Heart left ventricle (tissue), 16 donors: ENCODE measurements around the gene DDRGK1. TPM values are rescaled to one million over a fixed set of nuclear protein-coding genes. Genes with fewer than 3 reads are reported as not detected.

Experiments
- ATAC-seq, 4 donors: fragments of 200-7000 bp; cut with Tn5 transposase; one replicate each; pipeline ENCODE4 v1.9.1; 2020 to 2022; ENCODE audit warnings: moderate library complexity in 4 of 4, mild to moderate bottlenecking in 3 of 4, moderate number of reproducible peaks in 1 of 4
- DNase-seq, 5 donors: peaks; one replicate each; pipeline ENCODE4 v3.0.0-alpha.2; 2020
- H3K27ac ChIP-seq, 12 donors: fragments of 200-600 bp; sonication (generic) in 4 of 12; one replicate each; pipeline versions ENCODE4 v1.5.0 to v1.8.0; 2016 to 2022; ENCODE audit warnings: mild to moderate bottlenecking in 2 of 12
- H3K27me3 ChIP-seq, 9 donors: fragments of 200-600 bp; sonication (generic) in 2 of 9; one replicate each; pipeline versions ENCODE4 v1.5.1 to v1.8.0; 2016 to 2022; ENCODE audit warnings: mild to moderate bottlenecking in 3 of 9
- H3K36me3 ChIP-seq, 9 donors: fragments of 200-600 bp; sonication (generic) in 2 of 9; one replicate each; pipeline versions ENCODE4 v1.5.0 to v1.8.0; 2018 to 2022; ENCODE audit warnings: mild to moderate bottlenecking in 2 of 9
- H3K4me1 ChIP-seq, 12 donors: fragments of 200-600 bp; sonication (generic) in 4 of 12; one replicate each; pipeline versions ENCODE4 v1.5.0 to v1.8.0; 2016 to 2022; ENCODE audit warnings: mild to moderate bottlenecking in 3 of 12
- H3K4me3 ChIP-seq, 12 donors: fragments of 200-600 bp; sonication (generic) in 4 of 12; one replicate each; pipeline versions ENCODE4 v1.5.0 to v1.8.0; 2017 to 2022; ENCODE audit warnings: mild to moderate bottlenecking in 9 of 12, moderate library complexity in 4 of 12
- H3K9me3 ChIP-seq, 12 donors: fragments of 200-600 bp; sonication (generic) in 4 of 12; one replicate each; pipeline versions ENCODE4 v1.5.0 to v1.8.0; 2016 to 2022; ENCODE audit warnings: mild to moderate bottlenecking in 1 of 12
- CTCF ChIP-seq, 12 donors: fragments of 200-600 bp; sonication (generic) in 4 of 12; IDR thresholded peaks; one replicate each; pipeline versions ENCODE4 v1.5.0 to v1.8.0; 2018 to 2022; ENCODE audit warnings: antibody characterized with exemption in 12 of 12, mild to moderate bottlenecking in 5 of 12
- POLR2A ChIP-seq, 2 donors: fragments of 450-650 bp; IDR thresholded peaks; one replicate each; pipeline ENCODE4 v1.6.1; 2017; ENCODE audit warnings: antibody characterized with exemption in 2 of 2, mild to moderate bottlenecking in 2 of 2, moderate library complexity in 2 of 2
- WGBS, 4 donors: extraction: QIAGEN DNeasy Blood & Tissue Kit in 2 of 4; methylation state at CpG; one replicate each; pipeline versions ENCODE4 v1.1.5 to v1.1.7; 2013 to 2018; 5-methylcytosine and 5-hydroxymethylcytosine counted together
- intact Hi-C, 10 donors: fragments of 100-400 bp; cut with DNase I; formaldehyde crosslinking; loops; one replicate each; pipeline versions ENCODE4 v1.11.1 to v1.14.2; 2022
- polyA plus RNA-seq, 2 donors: library from polyadenylated mRNA; stranded (reverse); fragments of 200-250 nt; gene quantifications; one replicate each; pipeline ENCODE4 v1.2.3, GENCODE V29; 2013
- total RNA-seq, 9 donors: library from RNA; depleted of rRNA in 2 of 9; stranded (reverse); fragments of >200 nt in 2 of 9; fragmentation: NEBNext Ultra II Directional in 3 of 9; extraction: Animal tissue kit (Norgen Biotek cat#: 25700) in 3 of 9; gene quantifications; one replicate each; pipeline versions ENCODE4 v1.1.0 to v1.2.4, GENCODE V29; 2016 to 2023
- donor health status: ischemic (EF 13 %, LVEDD 7.1; RV severe dilation, severe dysfunction).
- donor health status: healthy with polysubstance abuse.
- donor health status: DM: no; HTN: yes; CAD: no.
- donor health status: DM: no; HTN: no; CAD: no.
- donor health status: ischemic (EF 25% LVEDD 6.9; RV normal size, moderate dysfunction).
- donor health status: ischemic (EF 25% LVEDD 5.7; RV mildly dilated, moderate dysfunction).
- donor health status: healthy.
- donor health status: DM: yes; HTN: yes; CAD: no.
- donor health status: ischemic (EF 35%, LVEDD 5.7; RV mildly dilated, moderate dysfunction).
- donor health status: nonischemic (EF 11% LVEDD 7.7; RV severe dilation, severe dysfunction).
- donor health status: DM: yes; HTN: yes; CAD: no.
- donor health status: PGD.
- donor health status: ischemic (EF 29% LVEDD 5.4; RV normal size, mild dysfunction).
- donor health status: nonischemic (EF 23%, LVEDD 6.1; RV moderate dilation, normal function).

DDRGK1 gene
- total and polyA plus RNA-seq, 11 donors: 25.1 to 78.3 (median 35.5) TPM

GRCh38 chr20:3245711-3246110 lies 41.2 kb upstream of the DDRGK1 start:
- no peak overlapping the region for H3K27ac ChIP-seq
- 71 to 75% (median 74%) methylated on average over 4 of the region's 4 CpGs for WGBS, 4 donors
- no peak for TF ChIP-seq CTCF (IDR thresholded peaks at IDR 0.05)
- TF ChIP-seq POLR2A (IDR thresholded peaks at IDR 0.05): no peak
- ATAC-seq: no peak
- H3K4me3 ChIP-seq: no peak overlapping the region
- H3K9me3 ChIP-seq: no peaks in the 10 kb centered on the region
- peaks cover 0 to 20% (median 12%) of the 10 kb centered on the region in 12 donors for H3K4me1 ChIP-seq
- intact Hi-C loops: no loop called here
- DNase-seq: no peak
- H3K36me3 ChIP-seq: peaks cover 0 to 8% (median 0%) of the 10 kb centered on the region in 9 donors
- peaks cover 0 to 23% (median 0%) of the 10 kb centered on the region in 9 donors for H3K27me3 ChIP-seq

DNA sequence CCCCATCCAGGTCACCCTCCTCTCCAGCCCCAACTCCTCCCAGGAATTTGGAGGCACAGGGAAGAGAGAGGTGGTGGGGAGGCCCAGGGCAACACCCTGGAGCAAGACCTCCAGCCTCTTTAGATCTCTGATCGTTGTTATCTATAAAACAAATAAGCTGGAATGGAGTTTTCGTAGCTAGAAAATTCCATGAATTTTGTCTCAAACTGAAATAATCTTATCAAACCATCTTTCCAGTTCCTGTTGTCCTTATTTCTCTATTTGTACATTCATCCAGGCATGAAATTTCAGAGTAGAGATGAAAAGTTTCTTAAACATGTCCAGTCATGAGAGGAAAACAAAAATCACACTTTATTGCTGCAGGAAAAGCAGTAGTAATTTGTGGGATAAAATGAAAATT lies 40.7 kb upstream of the DDRGK1 start:
- H3K4me3 ChIP-seq: no peak overlapping the region
- H3K9me3 ChIP-seq: no peaks in the 10 kb centered on the region
- WGBS, 4 donors: 62 to 79% (median 74%) methylated on average over 2 of the region's 2 CpGs
- no peak for ATAC-seq
- H3K27ac ChIP-seq: no peak overlapping the region
- H3K27me3 ChIP-seq: peaks cover 0 to 27% (median 2%) of the 10 kb centered on the region in 9 donors
- no peak for TF ChIP-seq POLR2A (IDR thresholded peaks at IDR 0.05)
- TF ChIP-seq CTCF (IDR thresholded peaks at IDR 0.05): no peak
- intact Hi-C loops: no loop called here
- H3K4me1 ChIP-seq: peaks cover 0 to 20% (median 12%) of the 10 kb centered on the region in 12 donors
- DNase-seq: no peak
- H3K36me3 ChIP-seq: peaks cover 0 to 2% (median 0%) of the 10 kb centered on the region in 9 donors

DNA sequence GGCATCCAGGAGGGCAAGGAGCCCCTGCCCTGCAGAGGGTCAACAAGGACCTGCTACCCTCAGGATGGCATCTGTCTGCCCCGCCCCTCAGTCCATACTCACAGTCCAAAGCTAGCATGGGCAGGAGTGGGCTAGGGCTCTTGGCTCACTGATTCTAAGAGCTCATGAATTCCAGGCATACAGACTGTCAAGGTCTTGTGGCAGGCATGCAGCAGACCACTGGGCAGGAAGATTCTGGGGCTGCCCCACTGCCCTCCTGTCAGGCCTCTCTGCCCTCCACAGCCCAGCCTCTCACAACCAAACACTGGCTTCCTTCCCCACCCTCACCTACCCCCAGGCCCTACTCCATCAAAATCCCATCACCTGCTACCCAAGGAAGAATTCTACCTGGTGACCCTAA lies 40.1 kb upstream of the DDRGK1 start:
- Histone ChIP-seq H3K9me3 (no peaks in the 10 kb centered on the region), H3K4me1 (peaks cover 0 to 25% (median 16%) of the 10 kb centered on the region in 12 donors), H3K36me3 (no peaks in the 10 kb centered on the region), H3K4me3 (no peak overlapping the region), H3K27ac (no peak overlapping the region), H3K27me3 (peaks cover 0 to 27% (median 8%) of the 10 kb centered on the region in 9 donors)
- intact Hi-C loops: no loop called here
- TF ChIP-seq CTCF (IDR thresholded peaks at IDR 0.05) (no peak), POLR2A (IDR thresholded peaks at IDR 0.05) (no peak)
- ATAC-seq (no peak), DNase-seq (no peak)
- 82 to 100% (median 85%) methylated on average over 1 of the region's 1 CpG for WGBS, 4 donors

DNA sequence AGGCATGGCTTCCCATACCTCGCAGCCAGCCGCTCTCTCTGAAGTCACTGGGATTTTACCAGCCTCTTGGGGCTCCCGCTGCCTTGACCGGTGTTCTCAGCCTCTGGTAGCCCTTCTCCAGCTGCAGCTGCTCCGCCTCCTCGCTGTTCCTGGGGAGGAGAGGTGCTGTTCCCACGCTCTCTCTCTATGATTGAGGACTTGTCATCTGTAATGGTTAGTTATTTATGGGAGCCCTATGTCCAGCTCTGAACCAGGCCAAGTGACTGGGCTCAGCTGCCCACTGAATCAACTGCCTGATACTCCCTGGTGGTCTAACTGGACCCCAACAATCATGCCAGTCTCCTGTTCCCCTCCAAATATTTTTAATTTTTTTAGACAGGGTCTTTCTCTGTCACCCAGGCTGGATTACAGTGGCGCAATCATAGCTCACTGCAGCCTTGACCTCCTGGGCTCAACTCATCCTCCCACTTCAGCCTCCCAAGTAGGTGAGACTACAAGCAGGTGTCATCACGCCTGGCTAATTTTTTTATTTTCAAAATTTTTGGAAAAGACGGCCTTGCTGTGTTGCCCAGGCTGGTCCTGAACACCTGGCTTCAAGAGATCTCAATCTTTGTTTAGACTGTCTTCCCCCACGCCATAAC lies 39.4 kb upstream of the DDRGK1 start:
- Histone ChIP-seq H3K27ac (no peak overlapping the region), H3K36me3 (no peaks in the 10 kb centered on the region), H3K4me1 (peaks cover 0 to 29% (median 15%) of the 10 kb centered on the region in 12 donors), H3K27me3 (peaks cover 3 to 28% (median 14%) of the 10 kb centered on the region in 9 donors), H3K4me3 (no peak overlapping the region), H3K9me3 (no peaks in the 10 kb centered on the region)
- DNase-seq (no peak), ATAC-seq (no peak)
- intact Hi-C loops: no loop called here
- TF ChIP-seq CTCF (IDR thresholded peaks at IDR 0.05) (no peak), POLR2A (IDR thresholded peaks at IDR 0.05) (no peak)
- 70 to 77% (median 75%) methylated on average over 10 to 11 of the region's 11 CpGs for WGBS, 4 donors
